ENCODE data around the gene KIF26A.
"Not testable (repeated sequence)": the region's sequence is repeated elsewhere in the genome, so short reads cannot be mapped to it uniquely, and the experiment has no call there.

Gene KIF26A

GRCh38 chr14:104225278-104226190 lies 87.1 kb downstream of the KIF26A start:
- peaks cover 11% of the 10 kb centered on the region for H3K27me3 Mint-ChIP-seq
- not testable (repeated sequence) for DNase-seq; H3K4me3 Mint-ChIP-seq; H3K36me3 Mint-ChIP-seq (ENCODE audit: low read depth); H3K9me3 Mint-ChIP-seq; ATAC-seq; H3K27ac Mint-ChIP-seq
- peaks cover 14% of the 10 kb centered on the region for H3K4me1 Mint-ChIP-seq

GRCh38 chr14:104226421-104227383 lies 88.3 kb downstream of the KIF26A start:
- H3K4me3 Mint-ChIP-seq, result no peak overlapping the region
- H3K27ac Mint-ChIP-seq, result no peak overlapping the region
- DNase-seq (no peak), ATAC-seq (no peak)
- H3K27me3 Mint-ChIP-seq, result peaks cover 11% of the 10 kb centered on the region
- H3K36me3 Mint-ChIP-seq (ENCODE audit: low read depth), result no peaks in the 10 kb centered on the region
- H3K9me3 Mint-ChIP-seq, result peaks cover 6% of the 10 kb centered on the region
- peaks cover 14% of the 10 kb centered on the region for H3K4me1 Mint-ChIP-seq

GRCh38 chr14:104227806-104228205 lies 89.4 kb downstream of the KIF26A start:
- ATAC-seq (peak; percentile 85), DNase-seq (peak; percentile 17)
- H3K36me3 Mint-ChIP-seq (ENCODE audit: low read depth), result no peaks in the 10 kb centered on the region
- H3K27me3 Mint-ChIP-seq, result peaks cover 6% of the 10 kb centered on the region
- H3K4me1 Mint-ChIP-seq, result peaks cover 14% of the 10 kb centered on the region
- no peak overlapping the region for H3K4me3 Mint-ChIP-seq
- H3K9me3 Mint-ChIP-seq, result peaks cover 6% of the 10 kb centered on the region
- H3K27ac Mint-ChIP-seq, result peak overlapping the region; percentile 49

GRCh38 chr14:104228221-104228620 lies 89.8 kb downstream of the KIF26A start:
- Mint-ChIP-seq H3K27ac (no peak overlapping the region), H3K4me1 (peaks cover 14% of the 10 kb centered on the region)

GRCh38 chr14:104228716-104229533 lies 90.5 kb downstream of the KIF26A start:
- H3K4me1 Mint-ChIP-seq, result peaks cover 13% of the 10 kb centered on the region
- H3K27ac Mint-ChIP-seq, result no peak overlapping the region
- H3K27me3 Mint-ChIP-seq, result peaks cover 6% of the 10 kb centered on the region
- DNase-seq (no peak), ATAC-seq (no peak)
- no peaks in the 10 kb centered on the region for H3K36me3 Mint-ChIP-seq (ENCODE audit: low read depth)
- peaks cover 15% of the 10 kb centered on the region for H3K9me3 Mint-ChIP-seq
- no peak overlapping the region for H3K4me3 Mint-ChIP-seq

More at GRCh38 chr14:104228221-104228620, 89.8 kb downstream of the KIF26A start:
- Mint-ChIP-seq H3K9me3 (peaks cover 8% of the 10 kb centered on the region), H3K4me3 (no peak overlapping the region), H3K27me3 (peaks cover 6% of the 10 kb centered on the region), H3K36me3 (ENCODE audit: low read depth) (no peaks in the 10 kb centered on the region)
- DNase-seq, result no peak
- ATAC-seq, result no peak

GRCh38 chr14:104229534-104230055 lies 91.2 kb downstream of the KIF26A start:
- DNase-seq, result no peak
- H3K36me3 Mint-ChIP-seq (ENCODE audit: low read depth), result no peaks in the 10 kb centered on the region
- H3K9me3 Mint-ChIP-seq, result peaks cover 18% of the 10 kb centered on the region
- H3K27me3 Mint-ChIP-seq, result peaks cover 2% of the 10 kb centered on the region
- ATAC-seq, result no peak
- H3K4me3 Mint-ChIP-seq, result no peak overlapping the region
- H3K27ac Mint-ChIP-seq, result no peak overlapping the region
- peaks cover 12% of the 10 kb centered on the region for H3K4me1 Mint-ChIP-seq

- H3K36me3 Mint-ChIP-seq (ENCODE audit: low read depth), result no peaks in the 10 kb centered on the region
- peaks cover 2% of the 10 kb centered on the region for H3K27me3 Mint-ChIP-seq
- H3K4me3 Mint-ChIP-seq, result no peak overlapping the region
- H3K9me3 Mint-ChIP-seq, result peaks cover 21% of the 10 kb centered on the region
- ATAC-seq (no peak), DNase-seq (no peak)
- no peak overlapping the region for H3K27ac Mint-ChIP-seq
- H3K4me1 Mint-ChIP-seq, result peaks cover 10% of the 10 kb centered on the region
Observed at GRCh38 chr14:104230119-104230815, 91.9 kb downstream of the KIF26A start.
